Activated CD8-positive, alpha-beta memory T cell treated with anti-CD3 and anti-CD28 coated beads, Interleukin-2, amount 50 U/mL, for 4 hours (primary cell): Measurements from ENCODE around the gene ITGB2.
"Not testable (repeated sequence)": the region's sequence is repeated elsewhere in the genome, so short reads cannot be mapped to it uniquely, and the experiment has no call there.

ENCODE experiments used
- DNase-seq: peaks from one replicate; pipeline ENCODE4 v3.0.0-alpha.2; 2020

ITGB2 gene

DNA sequence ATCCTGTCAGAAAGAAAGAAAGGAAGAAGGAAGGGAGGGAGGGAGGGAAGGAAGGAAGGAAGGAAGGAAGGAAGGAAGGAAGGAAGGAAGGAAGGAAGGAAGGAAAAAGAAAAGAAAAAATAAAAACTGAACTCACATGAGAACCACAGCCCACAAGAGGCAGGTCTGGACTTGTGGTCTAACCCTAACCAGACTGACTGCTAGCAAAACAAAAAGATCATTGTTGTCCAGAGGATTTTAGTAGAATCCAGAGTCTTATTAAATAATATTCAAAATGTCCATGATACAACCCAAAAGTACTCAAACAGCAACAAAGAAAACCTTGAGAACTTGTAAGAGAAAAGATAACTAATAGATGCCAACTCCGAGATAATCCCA lies 4.7 kb upstream of the ITGB2 start:
- no peak for DNase-seq

DNA sequence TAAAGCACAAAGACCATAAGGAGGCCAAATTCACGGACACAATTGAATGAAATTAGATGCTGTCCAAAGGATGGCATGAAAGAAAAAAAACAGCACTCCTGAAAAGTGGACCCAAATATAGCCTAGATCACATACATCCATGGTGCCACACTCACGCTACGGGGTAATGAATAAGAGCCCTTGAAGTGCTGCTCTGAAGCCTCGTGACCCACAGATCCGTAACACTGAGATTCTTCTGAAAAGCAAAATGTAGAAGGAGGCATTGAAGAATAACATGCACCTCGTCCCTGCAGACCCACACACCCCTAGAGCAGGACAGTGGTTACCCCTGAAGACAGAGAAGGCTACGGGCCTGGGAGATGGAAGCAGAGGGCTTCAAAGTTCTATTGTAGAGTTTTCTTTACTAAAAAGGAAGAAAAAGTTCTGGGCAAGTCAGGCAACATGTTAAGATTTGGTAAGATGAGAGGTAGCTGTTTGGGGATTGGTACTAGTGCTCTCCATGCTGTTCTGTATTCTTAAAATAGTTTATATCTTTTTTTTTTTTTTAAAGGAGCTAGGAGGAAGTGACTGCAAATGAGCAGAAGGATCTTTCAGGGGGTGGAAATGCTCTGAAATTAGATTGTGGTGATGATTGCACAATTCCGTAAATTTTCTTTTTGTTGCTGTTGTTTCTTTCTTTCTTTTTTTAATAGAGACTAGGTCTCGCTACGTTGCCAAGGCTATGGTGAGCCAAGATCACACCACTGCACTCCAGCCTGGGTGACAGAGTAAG lies 4.1 kb upstream of the ITGB2 start:
- no peak for DNase-seq

GRCh38 chr21:44923480-44924084 lies 2.9 kb upstream of the ITGB2 start:
- DNase-seq = no peak

- no peak for DNase-seq
Observed at GRCh38 chr21:44921928-44922327, 1.2 kb upstream of the ITGB2 start.

- DNase-seq = no peak
Observed at GRCh38 chr21:44919913-44920693, 596 bp downstream of the ITGB2 start.

GRCh38 chr21:44919111-44919912 lies 1.4 kb downstream of the ITGB2 start:
- DNase-seq = no peak

DNA sequence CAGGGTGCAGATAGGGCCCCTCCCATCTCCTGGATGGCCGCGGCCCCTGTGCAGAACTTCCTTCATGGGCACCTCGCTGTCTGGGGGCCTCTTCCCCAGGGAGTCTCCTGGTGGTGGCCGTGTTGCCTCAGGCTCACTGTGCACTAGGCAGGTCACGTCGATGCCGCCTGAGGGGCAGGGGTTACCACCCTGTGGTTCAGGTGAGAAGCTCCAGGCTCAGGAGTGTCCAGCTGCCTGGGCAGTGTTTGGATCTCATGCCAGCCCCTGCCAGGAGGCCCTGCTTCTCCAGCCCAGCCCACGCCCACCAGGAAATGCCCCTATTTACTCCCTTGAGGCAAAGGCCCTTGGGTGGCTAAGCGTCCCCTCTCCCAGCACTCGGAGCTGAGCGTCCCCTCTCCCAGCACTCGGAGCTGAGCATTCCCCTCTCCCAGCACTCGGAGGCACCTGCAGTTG lies 2.1 kb downstream of the ITGB2 start:
- no peak for DNase-seq

GRCh38 chr21:44918107-44918470 lies 2.6 kb downstream of the ITGB2 start:
- DNase-seq = no peak

GRCh38 chr21:44917446-44918106 lies 3.1 kb downstream of the ITGB2 start:
- DNase-seq = no peak

GRCh38 chr21:44916965-44917364 lies 3.7 kb downstream of the ITGB2 start:
- no peak for DNase-seq

GRCh38 chr21:44914176-44914874 lies 6.4 kb downstream of the ITGB2 start:
- peak; percentile 52 for DNase-seq

DNA sequence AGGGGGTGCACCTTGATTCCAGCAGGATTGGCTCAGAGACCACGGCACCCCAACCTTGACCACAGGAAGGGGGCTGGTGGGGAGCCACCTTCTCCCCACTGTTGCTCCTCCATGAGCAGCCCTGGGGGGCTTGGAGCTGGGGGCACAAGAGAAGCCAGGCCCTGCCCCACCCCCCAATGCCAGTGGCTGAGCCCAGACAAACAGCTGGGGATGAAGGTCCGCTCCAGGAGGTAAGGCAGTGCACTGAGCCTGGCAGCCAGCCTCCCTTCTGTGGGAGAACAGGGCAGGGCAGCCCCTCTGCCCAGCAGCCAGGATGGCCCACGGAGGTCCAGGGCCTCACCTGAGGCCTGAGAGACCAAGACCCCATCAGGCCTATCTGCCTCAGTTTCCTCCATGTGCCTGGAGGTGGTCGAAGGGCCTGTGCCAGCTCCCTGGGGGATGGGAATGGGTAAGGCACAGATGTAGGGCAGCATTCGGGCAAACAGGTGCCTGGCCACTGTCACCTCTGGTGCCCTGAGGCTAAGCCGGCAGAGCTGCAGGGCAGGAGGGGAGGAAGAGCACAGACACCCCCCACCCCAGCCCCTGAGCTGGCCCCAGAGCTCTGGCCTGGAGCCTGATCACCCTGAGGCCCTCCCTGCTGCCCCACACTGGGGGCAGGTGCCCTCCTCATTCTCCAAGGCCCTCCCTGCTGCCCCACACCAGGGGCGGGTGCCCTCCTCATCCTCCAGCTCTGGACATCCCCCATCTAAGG lies 7.1 kb downstream of the ITGB2 start:
- no peak for DNase-seq

DNA sequence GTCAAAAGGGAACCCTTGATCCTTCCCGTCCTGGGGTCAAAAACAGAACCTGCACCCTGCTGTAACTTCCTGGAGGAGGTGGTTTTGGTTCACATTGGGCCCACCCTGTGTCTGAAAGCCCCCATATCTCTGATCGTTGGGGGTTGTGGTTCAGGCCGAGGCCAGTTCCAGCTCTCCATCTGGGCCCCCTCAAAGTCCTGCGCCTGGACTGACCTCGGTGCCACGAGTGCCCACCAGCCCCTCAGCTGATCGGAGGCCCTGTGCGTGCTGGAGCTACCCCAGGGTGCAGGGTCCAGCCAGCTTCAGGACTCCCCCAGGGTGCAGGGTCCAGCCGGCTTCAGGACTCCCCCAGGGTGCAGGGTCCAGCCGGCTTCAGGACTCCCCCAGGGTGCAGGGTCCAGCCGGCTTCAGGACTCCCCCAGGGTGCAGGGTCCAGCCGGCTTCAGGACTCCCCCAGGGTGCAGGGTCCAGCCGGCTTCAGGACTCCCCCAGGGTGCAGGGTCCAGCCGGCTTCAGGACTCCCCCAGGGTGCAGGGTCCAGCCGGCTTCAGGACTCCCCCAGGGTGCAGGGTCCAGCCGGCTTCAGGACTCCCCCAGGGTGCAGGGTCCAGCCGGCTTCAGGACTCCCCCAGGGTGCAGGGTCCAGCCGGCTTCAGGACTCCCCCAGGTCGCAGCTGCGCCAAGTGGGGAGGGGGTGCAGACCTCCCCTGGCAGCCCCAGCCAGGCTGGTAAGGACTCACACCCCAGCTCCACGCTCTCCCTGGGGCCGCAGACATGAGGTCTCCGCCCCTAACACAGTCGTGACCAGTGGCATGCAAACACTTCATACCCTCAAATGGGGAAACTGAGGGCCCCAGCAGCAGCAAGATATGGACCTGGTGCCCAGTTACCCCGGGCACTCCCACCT lies 7.9 kb downstream of the ITGB2 start:
- not testable (repeated sequence) for DNase-seq

- DNase-seq = no peak
Observed at GRCh38 chr21:44912158-44912473, 8.6 kb downstream of the ITGB2 start.

GRCh38 chr21:44911384-44912157 lies 9.1 kb downstream of the ITGB2 start:
- peak; percentile 50 for DNase-seq

- no peak for DNase-seq
Observed at GRCh38 chr21:44911068-44911383, 9.7 kb downstream of the ITGB2 start.

DNA sequence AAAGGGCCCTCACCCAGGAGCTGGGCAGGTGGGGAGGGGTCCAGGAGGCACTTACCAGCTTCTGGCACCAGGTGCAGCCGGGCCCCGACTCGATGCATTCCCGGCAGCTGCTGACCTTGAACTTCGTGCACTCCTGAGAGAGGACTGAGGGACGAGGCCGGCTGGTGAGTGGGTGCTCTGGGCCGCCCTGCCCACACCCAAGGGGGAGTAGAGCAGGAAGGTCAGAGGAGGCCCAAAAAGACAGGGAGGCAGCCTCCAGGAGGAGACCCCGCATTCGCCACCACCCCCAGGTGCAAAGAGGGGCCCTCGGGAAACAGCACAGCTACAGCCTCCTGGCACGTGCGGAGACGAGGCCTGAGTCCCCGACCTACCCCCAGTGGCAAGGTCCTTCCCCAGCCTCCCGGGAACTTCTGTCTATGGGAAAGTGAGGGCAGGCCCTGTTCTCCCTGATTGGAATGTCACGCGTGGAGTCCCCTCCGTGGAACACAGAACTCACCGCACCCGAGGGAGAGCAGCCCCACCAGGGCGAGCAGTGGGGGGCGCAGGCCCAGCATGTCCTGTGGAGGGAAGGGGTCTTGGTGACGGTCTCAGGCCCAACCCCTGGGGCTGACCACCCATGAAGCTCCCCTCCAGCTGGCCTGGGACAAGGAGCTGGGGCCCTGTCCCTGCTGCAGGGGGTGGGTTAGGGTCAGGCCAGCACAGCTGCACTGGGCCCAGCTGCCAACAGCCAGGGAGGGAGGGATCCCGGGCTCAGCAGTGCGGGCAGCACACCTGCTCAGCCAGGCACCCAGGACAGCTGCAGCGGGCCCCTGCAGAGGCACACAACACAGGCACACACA lies 10.3 kb downstream of the ITGB2 start:
- no peak for DNase-seq

DNA sequence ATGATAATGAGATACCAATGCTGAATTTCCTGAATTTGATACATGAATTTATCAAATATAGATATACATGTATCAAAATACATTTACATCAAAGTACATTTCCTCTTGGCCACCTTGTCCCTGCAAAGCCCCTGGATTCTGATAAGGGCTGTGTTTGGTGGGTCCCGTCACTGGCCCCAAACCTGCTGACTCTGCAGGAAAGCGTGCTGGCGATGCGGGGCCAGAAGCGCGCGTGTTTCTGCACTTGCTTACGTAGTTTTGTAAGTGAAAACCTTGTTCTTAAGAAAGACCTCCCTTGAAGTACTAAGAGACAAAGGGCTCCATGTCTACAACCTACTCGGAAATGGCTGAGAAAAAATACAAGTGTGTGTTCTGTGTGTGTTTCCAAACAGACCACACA lies 11.0 kb downstream of the ITGB2 start:
- DNase-seq = no peak

- no peak for DNase-seq
Observed at GRCh38 chr21:44908908-44909307, 11.8 kb downstream of the ITGB2 start.
